GM12864 (cell line): ENCODE measurements around the gene ANXA5.

Source experiments
- DNase-seq: peaks from one replicate; pipeline ENCODE4 v3.0.0-alpha.2; 2011; ENCODE audit warnings: low read depth
- H3K4me3 ChIP-seq: 2 replicates; pipeline ENCODE4 v1.5.1; 2011; ENCODE audit warnings: mild to moderate bottlenecking, low read depth, low read length, control low read depth
- CTCF ChIP-seq: IDR thresholded peaks from 2 replicates; pipeline ENCODE4 v1.5.1; 2011; ENCODE audit warnings: low read depth, mild to moderate bottlenecking, moderate library complexity, low read length, control low read depth, inconsistent platforms; ENCODE audit errors: missing control alignments

The ANXA5 gene

GRCh38 chr4:121712001-121712651 is 15.3 kb upstream of the ANXA5 start:
- no peak for TF ChIP-seq CTCF
- H3K4me3 ChIP-seq, result no peak overlapping the region
- DNase-seq, result no peak

- H3K4me3 ChIP-seq, result peak overlapping the region; percentile 29
- DNase-seq, result peak; percentile 7
- no peak for TF ChIP-seq CTCF
These were observed 14.7 kb upstream of the ANXA5 start for GRCh38 chr4:121711263-121712000.

GRCh38 chr4:121709766-121710405 is 13.1 kb upstream of the ANXA5 start:
- DNase-seq, result no peak
- H3K4me3 ChIP-seq, result no peak overlapping the region
- TF ChIP-seq CTCF, result no peak

GRCh38 chr4:121707344-121707743 is 10.6 kb upstream of the ANXA5 start:
- no peak for DNase-seq
- no peak overlapping the region for H3K4me3 ChIP-seq
- peak; percentile 8 for TF ChIP-seq CTCF

- DNase-seq, result no peak
- H3K4me3 ChIP-seq, result no peak overlapping the region
- TF ChIP-seq CTCF, result no peak
These were observed 9.8 kb upstream of the ANXA5 start for GRCh38 chr4:121706595-121707021.

GRCh38 chr4:121705521-121705920 is 8.7 kb upstream of the ANXA5 start:
- DNase-seq, result no peak
- TF ChIP-seq CTCF, result no peak
- H3K4me3 ChIP-seq, result no peak overlapping the region

- no peak for DNase-seq
- TF ChIP-seq CTCF, result no peak
These were observed 5.4 kb upstream of the ANXA5 start for GRCh38 chr4:121702136-121702535.

More at GRCh38 chr4:121702136-121702535, 5.4 kb upstream of the ANXA5 start:
- no peak overlapping the region for H3K4me3 ChIP-seq
